Activated CD8-positive, alpha-beta memory T cell treated with anti-CD3 and anti-CD28 coated beads, Interleukin-2, amount 50 U/mL, for 24 hours (primary cell): ENCODE results near the gene SLC1A7.

ENCODE experiments used
- DNase-seq: peaks from one replicate; pipeline ENCODE4 v3.0.0-alpha.2; 2020; ENCODE audit errors: extremely low read depth

Gene SLC1A7

GRCh38 chr1:53115403-53116306, 26.8 kb downstream of the SLC1A7 start:
- DNase-seq: no peak

GRCh38 chr1:53114581-53115400, 27.6 kb downstream of the SLC1A7 start:
- no peak for DNase-seq

GRCh38 chr1:53114090-53114489, 28.3 kb downstream of the SLC1A7 start:
- DNase-seq: no peak

GRCh38 chr1:53112861-53113260, 29.6 kb downstream of the SLC1A7 start:
- no peak for DNase-seq

GRCh38 chr1:53112271-53112774, 30.1 kb downstream of the SLC1A7 start:
- no peak for DNase-seq

- no peak for DNase-seq
Measured at GRCh38 chr1:53111693-53112092, 30.7 kb downstream of the SLC1A7 start.

- no peak for DNase-seq
Measured at GRCh38 chr1:53111073-53111556, 31.3 kb downstream of the SLC1A7 start.

GRCh38 chr1:53110370-53111072, 31.9 kb downstream of the SLC1A7 start:
- no peak for DNase-seq

- no peak for DNase-seq
Measured at GRCh38 chr1:53108646-53109580, 33.5 kb downstream of the SLC1A7 start.

- no peak for DNase-seq
Measured at GRCh38 chr1:53107570-53108322, 34.7 kb downstream of the SLC1A7 start.

GRCh38 chr1:53107090-53107489, 35.3 kb downstream of the SLC1A7 start:
- no peak for DNase-seq

- DNase-seq: no peak
Measured at GRCh38 chr1:53104289-53104913, 38.0 kb downstream of the SLC1A7 start.

GRCh38 chr1:53094533-53094919, 47.9 kb downstream of the SLC1A7 start:
- no peak for DNase-seq

GRCh38 chr1:53093778-53094532, 48.5 kb downstream of the SLC1A7 start:
- DNase-seq: no peak

- DNase-seq: no peak
Measured at GRCh38 chr1:53093451-53093754, 49.0 kb downstream of the SLC1A7 start.

- DNase-seq: no peak
Measured at GRCh38 chr1:53092659-53093450, 49.6 kb downstream of the SLC1A7 start.

GRCh38 chr1:53091841-53092645, 50.4 kb downstream of the SLC1A7 start:
- DNase-seq: no peak
